GM12891 (cell line): ENCODE measurements around the gene GPR108.

Experiments used
- DNase-seq: peaks from one replicate; pipeline ENCODE4 v3.0.0; 2011; ENCODE audit warnings: low spot score; ENCODE audit not compliant: insufficient read length
- FAIRE-seq: peaks from 2 replicates; lab custom pipeline; 2011; peaks lifted over from hg19 to GRCh38; lab: Jason Lieb, UNC
- PAX5 ChIP-seq: IDR thresholded peaks from 2 replicates; pipeline ENCODE4 v1.6.1; 2011; ENCODE audit warnings: low read length, moderate library complexity, mild to moderate bottlenecking; ENCODE audit not compliant: insufficient read depth, severe bottlenecking
- POLR2A ChIP-seq: IDR thresholded peaks from 2 replicates; pipeline ENCODE4 v1.6.1; 2011; ENCODE audit warnings: low read depth, low read length, control low read depth
- POLR2AphosphoS5 ChIP-seq: IDR thresholded peaks from 2 replicates; pipeline ENCODE4 v1.6.1; 2011; ENCODE audit warnings: low read depth, low read length, control low read depth
- POU2F2 ChIP-seq: IDR thresholded peaks from 2 replicates; pipeline ENCODE4 v1.6.1; 2011; ENCODE audit warnings: low read depth, mild to moderate bottlenecking, control low read depth, low read length, moderate library complexity
- SPI1 ChIP-seq: IDR thresholded peaks from 2 replicates; pipeline ENCODE4 v1.6.1; 2011; ENCODE audit warnings: low read depth, low read length, control low read depth
- TAF1 ChIP-seq: IDR thresholded peaks from 2 replicates; pipeline ENCODE4 v1.6.1; 2011; ENCODE audit warnings: low read depth, low read length, control low read depth

Gene GPR108

GRCh38 chr19:6682607-6683128 lies 54.7 kb downstream of the GPR108 start:
- DNase-seq (no peak), FAIRE-seq (no peak)

GRCh38 chr19:6680141-6680540 lies 57.2 kb downstream of the GPR108 start:
- no peak for TF ChIP-seq POU2F2
- TF ChIP-seq SPI1 = no peak
- TF ChIP-seq TAF1 = no peak
- TF ChIP-seq PAX5 = no peak
- no peak for TF ChIP-seq POLR2A
- TF ChIP-seq POLR2AphosphoS5 = no peak
- FAIRE-seq = peak; percentile 55
- DNase-seq = no peak

More at GRCh38 chr19:6682607-6683128, 54.7 kb downstream of the GPR108 start:
- TF ChIP-seq POLR2AphosphoS5 = no peak
- TF ChIP-seq PAX5 = no peak
- no peak for TF ChIP-seq POU2F2
- TF ChIP-seq SPI1 = no peak
- TF ChIP-seq TAF1 = no peak
- TF ChIP-seq POLR2A = no peak
